ENCODE data around the gene SREBF2. TPM values are rescaled to one million over a fixed set of nuclear protein-coding genes. Genes with fewer than 3 reads are reported as not detected.

The SREBF2 gene
- total and polyA plus RNA-seq, 9 of the 15 experiments (the other 6 are each of a cell fraction or from before 2014, with no cell fraction given), result 1.1 to 84.2 (median 26.9) TPM

DNA sequence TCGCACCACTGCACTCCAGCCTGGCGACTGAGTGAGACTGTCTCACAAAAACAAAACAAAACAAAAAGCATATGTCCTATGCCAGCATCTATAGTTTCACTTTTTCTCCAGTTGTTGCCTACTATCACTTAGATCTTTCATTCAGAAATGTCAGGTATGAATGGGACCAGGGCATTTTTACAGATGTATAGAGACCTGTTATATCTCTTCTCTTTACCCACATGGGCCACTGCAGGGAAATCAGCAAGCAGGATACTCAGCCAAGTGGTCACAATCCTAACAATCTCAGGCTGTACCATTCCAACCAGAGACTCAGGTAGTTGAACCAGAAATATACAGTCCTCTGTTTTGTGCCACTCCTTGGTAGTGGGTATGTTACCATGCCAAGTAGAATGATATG is 16.0 kb upstream of the SREBF2 start:
- Histone ChIP-seq H3K9ac (ENCODE audit: insufficient read depth in 1 of 2, low read depth in 2 of 2, low read length in 2 of 2) (no peak overlapping the region), H3K9me3 (replicated peaks; ENCODE audit: control insufficient read depth, insufficient read depth, low read depth, low read length) (no peaks in the 10 kb centered on the region), H3K4me3 (no peak overlapping the region), H3K27ac (ENCODE audit: extremely low read depth, low read depth, low read length) (no peak overlapping the region), H3K27me3 (ENCODE audit: control insufficient read depth in 2 of 2, insufficient read depth in 2 of 2, low read length in 2 of 2) (no peaks in the 10 kb centered on the region), H3K4me2 (ENCODE audit: insufficient read depth, low read length) (no peak overlapping the region), H3K9me1 (ENCODE audit: control insufficient read depth, insufficient read depth, low read length) (peaks cover 5% of the 10 kb centered on the region), H2AFZ (ENCODE audit: low read depth, low read length) (no peak overlapping the region), H3K4me1 (replicated peaks in 1 of 2; ENCODE audit: control insufficient read depth in 2 of 2, insufficient read depth in 2 of 2, low read length in 2 of 2) (peaks cover 0 to 5% of the 10 kb centered on the region in 2 experiments; a peak in 2 of 5 replicates), H4K20me1 (replicated peaks; ENCODE audit: control insufficient read depth, insufficient read depth, low read length) (no peaks in the 10 kb centered on the region), H3K36me3 (ENCODE audit: control insufficient read depth, insufficient read depth, low read length) (peaks cover 41% of the 10 kb centered on the region; the same call in 2 of the 3 replicates), H3K79me2 (ENCODE audit: control insufficient read depth, insufficient read depth, low read length) (no peaks in the 10 kb centered on the region)
- in situ Hi-C loops (cut with MboI), result no loop called here
- intact Hi-C loops (cut with micrococcal nuclease), result no loop called here
- DNase-seq (ENCODE audit: extremely low read depth in 1 of 4, low spot score in 3 of 4) (no peak), ATAC-seq (no peak), FAIRE-seq (no peak)
- BruUV-seq (replicated peaks), result no TSS peak
- WGBS (ENCODE audit: insufficient coverage, low coverage, missing lambda C conversion rate), result 90% methylated on average over 2 of the region's 2 CpGs
- CTCF ChIA-PET (ENCODE audit: low intra/inter-chr PET ratio), result no interaction called here
- no peak for TF ChIP-seq STAT5A (IDR thresholded peaks at IDR 0.05; ENCODE audit: borderline replicate concordance, low read length)
- TF ChIP-seq HMG20B (CRISPR knock-in tag; IDR thresholded peaks at IDR 0.05), result no peak
- POLR2A ChIA-PET, result no interaction called here

DNA sequence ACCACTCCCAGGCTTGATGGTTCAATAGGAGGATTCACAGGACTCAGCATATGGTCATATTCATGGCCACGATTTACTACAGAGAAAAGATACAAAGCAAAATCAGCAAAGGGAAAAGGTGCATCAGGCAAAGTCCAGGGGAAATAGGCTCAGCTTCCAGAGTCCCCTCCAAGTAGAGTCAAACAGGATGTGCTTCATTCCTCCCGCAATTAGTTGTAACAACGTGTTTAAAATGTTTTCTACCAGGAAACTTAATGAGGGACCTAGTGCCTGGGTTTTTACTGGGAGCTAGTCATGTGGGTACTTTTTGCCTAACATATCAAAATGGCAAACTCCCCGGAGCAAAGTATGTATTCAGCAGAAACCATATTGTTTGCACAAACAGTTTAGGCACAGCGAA is 14.9 kb upstream of the SREBF2 start:
- Histone ChIP-seq H3K27ac (ENCODE audit: extremely low read depth, low read depth, low read length) (no peak overlapping the region), H3K9ac (ENCODE audit: insufficient read depth in 1 of 2, low read depth in 2 of 2, low read length in 2 of 2) (no peak overlapping the region), H3K27me3 (ENCODE audit: control insufficient read depth in 2 of 2, insufficient read depth in 2 of 2, low read length in 2 of 2) (no peaks in the 10 kb centered on the region), H3K4me1 (replicated peaks in 1 of 2; ENCODE audit: control insufficient read depth in 2 of 2, insufficient read depth in 2 of 2, low read length in 2 of 2) (peaks cover 0 to 10% of the 10 kb centered on the region in 2 experiments; a peak in 3 of 5 replicates), H3K4me2 (ENCODE audit: insufficient read depth, low read length) (no peak overlapping the region), H3K9me1 (ENCODE audit: control insufficient read depth, insufficient read depth, low read length) (peaks cover 3% of the 10 kb centered on the region), H3K79me2 (ENCODE audit: control insufficient read depth, insufficient read depth, low read length) (no peaks in the 10 kb centered on the region), H3K36me3 (ENCODE audit: control insufficient read depth, insufficient read depth, low read length) (peaks cover 44% of the 10 kb centered on the region; the same call in 2 of the 3 replicates), H3K9me3 (replicated peaks; ENCODE audit: control insufficient read depth, insufficient read depth, low read depth, low read length) (no peaks in the 10 kb centered on the region), H3K4me3 (no peak overlapping the region), H2AFZ (ENCODE audit: low read depth, low read length) (no peak overlapping the region), H4K20me1 (replicated peaks; ENCODE audit: control insufficient read depth, insufficient read depth, low read length) (no peaks in the 10 kb centered on the region)
- no peak for ATAC-seq
- no peak for FAIRE-seq
- CTCF ChIA-PET (ENCODE audit: low intra/inter-chr PET ratio), result no interaction called here
- TF ChIP-seq CSDE1 (IDR thresholded peaks at IDR 0.05) (no peak), EZH2 (IDR thresholded peaks at IDR 0.05; ENCODE audit: borderline replicate concordance, low read depth, low read length) (no peak), CHD1 (IDR thresholded peaks at IDR 0.05; ENCODE audit: low read length) (no peak), ARID2 (IDR thresholded peaks at IDR 0.05) (no peak), CEBPG (CRISPR knock-in tag; IDR thresholded peaks at IDR 0.05) (no peak), CEBPG (tag; conservative IDR thresholded peaks at IDR 0.05 in 1 of 2, IDR thresholded peaks at IDR 0.05 in 1 of 2) (no peak), ELF2 (CRISPR knock-in tag; IDR thresholded peaks at IDR 0.05) (no peak), CREB1 (IDR thresholded peaks at IDR 0.05) (no peak), CREB1 (CRISPR knock-in tag; IDR thresholded peaks at IDR 0.05) (no peak), TCF3 (CRISPR knock-in tag; IDR thresholded peaks at IDR 0.05) (no peak), ZNF408 (CRISPR knock-in tag; IDR thresholded peaks at IDR 0.05; ENCODE audit: low read depth) (no peak), MCM7 (IDR thresholded peaks at IDR 0.05) (no peak), ZKSCAN1 (IDR thresholded peaks at IDR 0.05; ENCODE audit: low read depth, low read length) (no peak), SMARCE1 (IDR thresholded peaks at IDR 0.05) (no peak)
- TF ChIP-seq, protein P1, sequence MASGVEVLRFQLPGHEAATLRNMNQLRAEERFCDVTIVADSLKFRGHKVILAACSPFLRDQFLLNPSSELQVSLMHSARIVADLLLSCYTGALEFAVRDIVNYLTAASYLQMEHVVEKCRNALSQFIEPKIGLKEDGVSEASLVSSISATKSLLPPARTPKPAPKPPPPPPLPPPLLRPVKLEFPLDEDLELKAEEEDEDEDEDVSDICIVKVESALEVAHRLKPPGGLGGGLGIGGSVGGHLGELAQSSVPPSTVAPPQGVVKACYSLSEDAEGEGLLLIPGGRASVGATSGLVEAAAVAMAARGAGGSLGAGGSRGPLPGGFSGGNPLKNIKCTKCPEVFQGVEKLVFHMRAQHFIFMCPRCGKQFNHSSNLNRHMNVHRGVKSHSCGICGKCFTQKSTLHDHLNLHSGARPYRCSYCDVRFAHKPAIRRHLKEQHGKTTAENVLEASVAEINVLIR (CRISPR knock-in tag; IDR thresholded peaks at IDR 0.05), result no peak
- BruUV-seq (replicated peaks), result no TSS peak
- in situ Hi-C loops (cut with MboI), result no loop called here
- WGBS (ENCODE audit: insufficient coverage, low coverage, missing lambda C conversion rate), result 69% methylated on average over 5 of the region's 5 CpGs
- intact Hi-C loops (cut with micrococcal nuclease), result no loop called here
- DNase-seq (ENCODE audit: extremely low read depth in 1 of 4, low spot score in 3 of 4), result no peak
- POLR2A ChIA-PET, result interaction anchor here (0.6 to 0.9 kb wide), 2 partner anchors 9 to 110 kb away, joined by 3 read pairs; no protein-coding TSS in a partner anchor
